Superior temporal gyrus (tissue), 1 donor: ENCODE measurements around the gene BLM.
"Not testable (repeated sequence)": the region's sequence is repeated elsewhere in the genome, so short reads cannot be mapped to it uniquely, and the experiment has no call there.

Source experiments
- DNase-seq: peaks from one replicate; pipeline ENCODE4 v3.0.0-alpha.2; 2016; ENCODE audit errors: extremely low spot score

BLM gene

DNA sequence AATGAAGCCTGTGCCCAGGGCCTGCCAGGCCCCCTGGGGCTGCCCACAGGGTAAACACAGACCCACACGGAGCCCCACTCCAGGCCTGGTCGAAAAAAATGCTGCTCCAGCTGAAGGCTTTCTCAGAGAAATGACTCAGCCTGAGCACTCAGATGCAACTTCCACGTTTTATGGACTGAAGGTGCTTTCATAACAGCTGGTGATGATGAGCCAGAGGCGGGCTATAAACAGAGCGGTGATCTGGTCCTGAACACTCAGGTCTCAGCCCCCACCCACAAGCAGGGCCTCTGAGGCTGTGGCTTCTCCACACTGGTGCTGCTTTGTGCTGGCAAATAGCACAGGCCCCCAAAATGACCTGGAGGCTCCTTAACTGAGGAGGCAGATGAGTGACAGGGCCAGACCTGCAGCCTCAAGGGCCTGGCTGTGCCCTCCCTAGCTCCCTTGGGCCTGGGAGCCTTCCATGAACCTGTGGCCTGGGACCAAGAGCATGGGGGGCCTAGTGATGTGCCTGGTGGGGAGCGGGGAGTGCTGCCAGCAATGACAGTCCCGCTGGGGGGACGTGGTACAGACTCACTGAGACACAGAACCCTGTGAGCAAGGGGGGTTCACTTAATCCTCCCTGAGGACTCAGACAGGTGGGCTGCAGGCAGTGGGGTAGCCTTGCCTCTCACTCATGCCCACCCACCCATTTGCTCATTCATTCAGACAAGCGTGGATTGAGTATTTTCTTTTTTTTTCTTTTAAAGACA is 128.2 kb downstream of the BLM start:
- no peak for DNase-seq

DNA sequence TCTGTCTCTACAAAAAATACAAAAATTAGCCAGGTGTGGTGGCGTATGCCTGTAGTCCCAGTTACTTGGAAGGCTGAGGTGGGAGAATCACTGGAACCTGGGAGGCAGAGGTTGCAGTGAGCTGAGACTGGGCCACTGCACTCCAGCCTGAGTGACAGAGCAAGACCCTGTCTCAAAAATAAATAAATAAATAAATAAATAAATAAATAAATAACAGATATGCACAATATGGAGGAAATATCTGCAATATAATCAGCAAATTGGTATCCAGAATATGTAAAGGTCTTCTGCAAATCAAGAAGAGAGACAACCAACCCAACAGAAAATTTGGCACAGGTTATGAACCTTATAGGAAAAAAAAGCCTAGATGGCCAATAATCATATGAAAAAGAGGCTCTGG is 132.3 kb downstream of the BLM start:
- not testable (repeated sequence) for DNase-seq

DNA sequence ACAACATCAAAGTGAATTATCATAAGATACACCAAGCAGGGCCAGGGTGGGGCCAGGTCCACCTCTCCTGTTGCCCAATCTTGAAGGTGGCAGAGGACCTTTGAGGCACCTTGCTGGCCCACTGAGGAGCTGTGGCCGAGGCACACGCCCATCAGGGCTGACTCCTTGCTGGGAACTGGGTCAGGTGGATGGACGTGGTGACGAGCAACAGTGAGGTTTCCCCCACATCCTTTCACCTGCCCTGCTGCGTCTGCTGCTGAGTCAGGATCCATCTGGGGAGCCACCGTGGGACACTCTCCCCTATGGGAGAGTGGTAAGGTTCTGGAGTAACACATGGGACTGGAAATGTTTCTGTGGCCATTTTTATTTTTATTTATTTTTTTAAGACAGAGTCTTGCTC is 134.0 kb downstream of the BLM start:
- DNase-seq: no peak

DNA sequence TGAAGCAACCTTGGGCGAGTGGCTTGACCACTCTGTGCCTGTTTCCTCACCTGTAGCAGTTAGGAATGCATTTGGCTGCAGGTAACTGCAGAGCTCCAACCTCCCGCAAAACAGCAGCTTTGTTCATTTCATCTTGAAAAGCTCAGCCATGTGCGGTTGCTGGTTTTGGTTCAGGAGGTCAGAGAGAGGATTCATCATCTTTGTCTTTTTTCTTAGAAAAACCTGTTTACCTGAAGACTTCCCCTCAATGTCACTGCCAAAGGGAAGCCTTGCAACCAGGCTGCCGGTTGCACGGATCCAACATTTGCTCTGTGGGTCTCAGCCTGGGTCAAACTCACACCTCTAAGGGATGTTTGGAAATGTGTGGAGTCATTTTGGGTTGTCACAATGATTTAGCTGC is 134.8 kb downstream of the BLM start:
- DNase-seq: no peak

- DNase-seq: no peak
Measured at GRCh38 chr15:90855139-90855538, 138.0 kb downstream of the BLM start.

- no peak for DNase-seq
Measured at GRCh38 chr15:90857337-90857736, 140.2 kb downstream of the BLM start.

DNA sequence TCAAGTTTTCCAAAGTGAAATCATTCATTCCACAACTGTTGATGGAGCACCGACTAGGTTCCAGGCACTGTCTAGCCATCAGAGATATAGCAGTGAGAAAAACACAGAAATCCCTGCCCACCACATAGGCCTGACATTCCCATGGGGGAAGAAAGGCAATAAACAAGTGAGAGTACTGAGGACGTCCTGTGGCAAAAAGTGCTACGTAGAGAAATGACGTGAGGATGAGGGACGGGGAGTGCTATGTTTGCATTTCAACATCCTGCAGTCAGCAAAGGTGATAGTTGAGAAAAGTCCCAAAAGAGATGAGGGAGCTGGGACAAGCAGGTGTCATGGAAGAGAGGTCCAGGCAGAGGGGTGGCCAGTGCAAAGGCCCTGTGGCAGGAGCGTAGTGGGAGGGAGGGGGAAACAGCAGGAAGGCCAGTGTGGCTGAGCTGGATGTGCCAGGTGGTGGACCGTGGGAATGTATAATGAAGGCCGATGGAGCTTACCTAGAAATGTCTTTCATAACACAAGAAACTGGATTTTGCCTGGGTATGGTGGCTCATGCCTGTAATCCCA is 140.8 kb downstream of the BLM start:
- no peak for DNase-seq

- no peak for DNase-seq
Measured at GRCh38 chr15:90859234-90860131, 142.3 kb downstream of the BLM start.

DNA sequence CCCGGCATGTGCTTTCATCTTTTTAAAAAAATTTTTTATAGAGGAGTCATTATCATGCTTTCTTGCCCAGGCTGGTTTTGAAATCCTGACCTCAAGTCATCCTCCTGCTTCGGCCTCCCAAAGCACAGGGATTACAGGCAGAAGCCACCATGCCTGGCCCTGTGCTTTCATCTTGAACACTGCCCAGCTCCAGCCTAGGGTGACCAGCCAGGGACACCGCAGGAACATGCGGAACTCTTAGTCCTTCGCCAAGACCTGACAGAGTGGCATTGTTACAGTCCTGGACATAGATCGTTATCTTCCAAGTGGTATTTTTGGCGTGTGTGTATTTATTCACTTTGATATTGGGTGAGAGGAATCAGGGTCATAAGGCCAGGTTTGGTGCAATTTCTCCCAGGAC is 143.3 kb downstream of the BLM start:
- no peak for DNase-seq

DNA sequence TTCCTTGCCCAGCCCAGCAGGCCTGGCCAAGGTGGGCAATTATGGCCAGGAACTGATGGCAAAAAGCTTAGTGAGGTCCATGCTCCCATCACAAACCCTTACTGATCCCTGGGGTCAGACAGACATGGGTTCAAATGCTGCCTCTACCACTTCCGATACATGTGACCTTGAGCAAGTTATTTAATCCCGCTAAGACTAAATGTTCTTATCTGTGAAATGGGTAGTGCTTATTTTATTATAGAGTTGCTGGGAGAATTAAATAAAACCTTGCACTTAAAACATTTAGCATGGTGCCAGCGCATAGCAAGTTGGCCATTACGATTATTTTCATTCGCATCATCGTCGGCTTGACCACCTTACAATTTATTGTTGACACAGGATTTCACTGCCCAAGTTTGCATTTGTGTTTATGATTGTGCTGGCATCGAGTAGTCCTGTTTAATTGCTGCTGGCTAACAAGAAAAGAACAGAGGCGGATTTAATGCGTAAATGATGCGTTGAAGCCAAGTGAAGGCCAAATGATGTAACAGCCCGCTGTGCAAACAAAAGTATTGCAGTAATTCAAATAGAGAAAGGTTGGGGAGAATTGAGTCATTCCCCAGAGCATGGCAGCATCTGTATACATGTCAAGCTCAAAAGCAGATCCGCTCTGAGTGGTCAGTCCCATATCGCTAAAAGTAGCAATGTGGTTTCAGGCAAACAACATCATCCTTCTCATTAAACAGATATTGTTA is 144.0 kb downstream of the BLM start:
- DNase-seq: no peak

DNA sequence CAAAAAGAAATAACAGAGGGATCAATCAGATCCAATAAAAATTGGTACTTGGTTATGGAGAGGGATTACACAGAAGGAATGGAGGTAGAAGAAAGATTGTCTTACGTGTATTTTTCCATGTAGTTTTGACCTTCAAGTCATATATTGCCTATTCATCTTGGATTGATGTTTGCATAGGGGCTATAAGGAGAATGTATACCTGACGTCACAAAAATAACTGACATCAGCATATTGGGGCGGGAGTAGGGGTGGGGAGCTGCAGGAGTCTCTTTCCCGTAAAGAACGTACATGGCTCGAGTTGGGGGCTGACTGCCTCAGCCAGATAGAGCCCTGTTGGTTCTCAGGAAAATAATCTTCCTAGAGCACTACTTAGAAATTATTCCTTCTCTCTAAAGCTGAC is 145.3 kb downstream of the BLM start:
- DNase-seq: no peak

DNA sequence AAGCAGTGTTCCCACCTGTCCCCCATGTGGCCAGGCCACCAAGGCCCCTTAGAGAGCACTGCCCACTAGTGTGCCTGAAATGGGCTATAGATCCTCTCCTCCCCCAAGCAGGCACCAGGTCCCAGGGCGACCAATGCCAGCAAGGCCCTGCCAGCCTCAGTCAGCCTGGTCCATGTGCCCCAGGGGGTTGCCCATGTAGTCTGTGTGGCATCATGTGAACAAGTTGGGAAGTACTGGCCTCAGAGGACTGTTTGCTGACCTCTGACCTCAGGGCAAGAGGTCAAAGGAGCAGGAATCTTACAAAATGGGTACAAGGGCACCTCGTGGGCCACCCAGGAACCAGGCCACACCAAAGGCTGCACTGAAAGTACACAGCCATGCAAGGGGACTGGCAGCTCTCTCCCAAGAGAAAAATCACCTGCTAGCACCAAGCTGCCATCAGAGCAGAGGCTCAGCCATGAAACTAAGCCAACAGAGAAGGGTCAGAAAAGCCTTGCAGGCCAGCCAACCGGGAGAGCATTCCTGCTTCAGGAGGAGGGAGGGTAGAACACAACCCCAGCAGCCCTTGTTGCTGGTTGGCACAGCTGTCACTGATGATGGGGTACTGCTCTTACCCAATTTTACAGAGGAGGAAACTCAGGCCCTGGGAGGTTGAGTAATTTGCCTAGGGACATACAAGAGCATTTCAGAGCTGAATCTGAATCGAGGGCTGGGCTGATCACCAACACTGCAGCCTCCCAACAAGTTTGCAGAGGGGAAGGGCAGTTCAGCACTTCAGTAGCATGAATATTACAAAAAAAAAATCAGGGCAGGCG is 146.0 kb downstream of the BLM start:
- no peak for DNase-seq

GRCh38 chr15:90863987-90864386 is 146.8 kb downstream of the BLM start:
- DNase-seq: no peak

- DNase-seq: no peak
Measured at GRCh38 chr15:90864507-90864906, 147.4 kb downstream of the BLM start.

DNA sequence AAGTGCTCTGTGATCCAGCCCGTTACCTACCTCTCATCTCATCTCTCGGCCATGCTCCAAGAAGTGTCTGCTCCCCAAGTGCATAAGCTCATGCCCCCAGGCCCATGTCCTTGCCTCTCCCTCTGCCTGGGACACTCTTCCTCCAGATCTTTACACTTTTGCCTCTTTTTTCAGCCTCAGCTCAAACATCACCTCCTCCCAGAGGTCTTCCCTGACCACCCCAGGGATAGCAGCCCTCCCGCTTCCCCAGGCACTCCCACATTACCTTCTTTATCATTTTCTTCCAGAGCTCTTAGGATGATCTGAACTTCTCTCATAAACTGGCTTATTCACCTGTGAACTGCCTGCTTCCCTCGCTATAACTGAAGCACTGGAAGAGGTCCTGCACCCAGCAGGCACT is 148.6 kb downstream of the BLM start:
- no peak for DNase-seq
